Ovary (tissue), 9 donors: Measurements from ENCODE around the gene H2AZ2. TPM values are rescaled to one million over a fixed set of nuclear protein-coding genes. Genes with fewer than 3 reads are reported as not detected.
"Not testable (repeated sequence)": the region's sequence is repeated elsewhere in the genome, so short reads cannot be mapped to it uniquely, and the experiment has no call there.

Experiments
- DNase-seq, 5 donors: peaks; one replicate each; pipeline ENCODE4 v3.0.0-alpha.2; 2019 to 2020
- H3K27ac ChIP-seq, 2 donors: fragments of 200-600 bp; one replicate each; pipeline versions ENCODE4 v1.5.1 to v1.8.0; 2019 to 2022
- H3K27me3 ChIP-seq: fragments of 200-600 bp; one replicate; pipeline ENCODE4 v1.8.0; 2022
- H3K36me3 ChIP-seq: fragments of 200-600 bp; sonication (generic); one replicate; pipeline ENCODE4 v1.5.1; 2019
- H3K4me1 ChIP-seq: one replicate; pipeline ENCODE4 v1.8.1; 2013; ENCODE audit warnings: mild to moderate bottlenecking, moderate library complexity; ENCODE audit not compliant: insufficient read depth
- H3K4me3 ChIP-seq: fragments of 200-600 bp; sonication (generic); one replicate; pipeline ENCODE4 v1.5.1; 2017
- H3K9me3 ChIP-seq, 2 donors: fragments of 200-600 bp in 1 of 2; sonication (generic) in 1 of 2; one replicate each; pipeline versions ENCODE4 v1.5.1 to v1.8.1; 2013 to 2019; ENCODE audit warnings: mild to moderate bottlenecking in 1 of 2, moderate library complexity in 1 of 2
- CTCF ChIP-seq, 3 donors: fragments of 450-650 bp in 2 of 3; fragments of 200-600 bp in 1 of 3; IDR thresholded peaks; one replicate each; pipeline versions ENCODE4 v1.5.1 to v1.8.0; 2016 to 2022; ENCODE audit warnings: antibody characterized with exemption in 3 of 3, mild to moderate bottlenecking in 1 of 3
- EP300 ChIP-seq: sonication (generic); formaldehyde crosslinking; IDR thresholded peaks from one replicate; pipeline ENCODE4 v1.6.1; 2017; ENCODE audit warnings: antibody characterized with exemption
- POLR2A ChIP-seq: fragments of 450-650 bp; IDR thresholded peaks from one replicate; pipeline ENCODE4 v1.6.1; 2017; ENCODE audit warnings: antibody characterized with exemption, mild to moderate bottlenecking, moderate library complexity
- WGBS, 3 donors: extraction: QIAGEN DNeasy Blood & Tissue Kit in 1 of 3; methylation state at CpG; one replicate each; pipeline versions ENCODE4 v1.1.5 to v1.1.7; 2013 to 2017; 5-methylcytosine and 5-hydroxymethylcytosine counted together
- intact Hi-C, 4 donors: fragments of 100-400 bp; cut with DNase I; formaldehyde crosslinking; loops; one replicate each; pipeline versions ENCODE4 v1.11.0 to v1.15.1; 2022 to 2023
- polyA plus RNA-seq, 2 donors: library from polyadenylated mRNA; stranded (reverse); fragments of 200-250 nt in 1 of 2; fragments of 350-450 nt in 1 of 2; fragmentation: Illumina TruSeq in 1 of 2; extraction: RNeasy Lipid Tissue Mini Kit (QIAGEN cat#74804) in 1 of 2; gene quantifications; one replicate each; pipeline ENCODE4 v1.2.3, GENCODE V29; 2013 to 2014
- total RNA-seq, 7 donors: library from RNA; depleted of rRNA in 2 of 7; stranded (reverse); fragments of >200 nt in 2 of 7; fragmentation: NEBNext Ultra II Directional in 3 of 7; extraction: Animal tissue kit (Norgen Biotek cat#: 25700) in 3 of 7; gene quantifications; one replicate each; pipeline versions ENCODE4 v1.1.0 to v1.2.4, GENCODE V29; 2016 to 2023
- donor health status: DM: no; HTN: no; CAD: no; lungs with moderate emphysema.
- donor health status: DM: no; HTN: no; CAD: no.
- donor health status: Bipolar disorder and iron deficiency.
- donor health status: DM: yes; HTN: yes; CAD: no.
- donor health status: DM: no; HTN: no; CAD: no.
- donor health status: DM: yes; HTN: yes; CAD: no.

The H2AZ2 gene
- total and polyA plus RNA-seq, 9 donors, result 70.7 to 154 (median 119) TPM

GRCh38 chr7:44811093-44811492, 36.8 kb downstream of the H2AZ2 start:
- Histone ChIP-seq H3K9me3 (no peaks in the 10 kb centered on the region), H3K4me1 (no peaks in the 10 kb centered on the region), H3K27me3 (no peaks in the 10 kb centered on the region), H3K36me3 (no peaks in the 10 kb centered on the region), H3K4me3 (no peak overlapping the region), H3K27ac (no peak overlapping the region)
- TF ChIP-seq POLR2A (no peak), EP300 (no peak), CTCF (IDR thresholded peaks at IDR 0.05) (no peak)
- intact Hi-C loops, result no loop called here
- no peak for DNase-seq

- WGBS, 3 donors, result 71 to 86% (median 75%) methylated on average over 4 of the region's 4 CpGs
- H3K27me3 ChIP-seq, result no peaks in the 10 kb centered on the region
These were observed 38.9 kb downstream of the H2AZ2 start for GRCh38 chr7:44808914-44809393.

GRCh38 chr7:44805950-44806349, 41.9 kb downstream of the H2AZ2 start:
- intact Hi-C loops, result no loop called here
- Histone ChIP-seq H3K36me3 (no peaks in the 10 kb centered on the region), H3K27ac (no peak overlapping the region), H3K4me1 (no peaks in the 10 kb centered on the region), H3K27me3 (no peaks in the 10 kb centered on the region), H3K4me3 (no peak overlapping the region), H3K9me3 (no peaks in the 10 kb centered on the region)
- TF ChIP-seq CTCF (IDR thresholded peaks at IDR 0.05) (no peak), POLR2A (no peak), EP300 (no peak)
- WGBS, 3 donors, result 86 to 95% (median 89%) methylated on average over 5 of the region's 5 CpGs
- DNase-seq, result no peak

More at GRCh38 chr7:44808914-44809393, 38.9 kb downstream of the H2AZ2 start:
- Histone ChIP-seq H3K27ac (no peak overlapping the region), H3K9me3 (no peaks in the 10 kb centered on the region), H3K4me3 (no peak overlapping the region), H3K36me3 (no peaks in the 10 kb centered on the region), H3K4me1 (no peaks in the 10 kb centered on the region)
- intact Hi-C loops, result no loop called here
- DNase-seq, result no peak
- no peak for TF ChIP-seq POLR2A
- no peak for TF ChIP-seq CTCF (IDR thresholded peaks at IDR 0.05)
- TF ChIP-seq EP300, result no peak

GRCh38 chr7:44803828-44804519, 43.9 kb downstream of the H2AZ2 start:
- H3K4me1 ChIP-seq, H3K36me3 ChIP-seq, H3K4me3 ChIP-seq, H3K27ac ChIP-seq, H3K9me3 ChIP-seq, intact Hi-C loops, DNase-seq, H3K27me3 ChIP-seq: not testable (repeated sequence)
- 88 to 92% (median 91%) methylated on average over 10 of the region's 10 CpGs for WGBS, 3 donors

- TF ChIP-seq POLR2A (no peak), EP300 (no peak), CTCF (IDR thresholded peaks at IDR 0.05) (no peak)
- no peak for DNase-seq
- WGBS, 3 donors, result 94 to 96% (median 95%) methylated on average over 5 of the region's 5 CpGs
- H3K4me3 ChIP-seq, result no peak overlapping the region
- no peak overlapping the region for H3K27ac ChIP-seq
- no peaks in the 10 kb centered on the region for H3K27me3 ChIP-seq
- intact Hi-C loops, result no loop called here
- no peaks in the 10 kb centered on the region for H3K9me3 ChIP-seq
- H3K36me3 ChIP-seq, result no peaks in the 10 kb centered on the region
- peaks cover 3% of the 10 kb centered on the region for H3K4me1 ChIP-seq
These were observed 45.4 kb downstream of the H2AZ2 start for GRCh38 chr7:44802418-44803025.
